ENCODE measurements around the gene CCIN.

CCIN gene

GRCh38 chr9:36208521-36209253, 39.5 kb downstream of the CCIN start:
- TF ChIP-seq ZNF274 (IDR thresholded peaks at IDR 0.05; ENCODE audit: low read depth, low read length): no peak

GRCh38 chr9:36210722-36211121, 41.5 kb downstream of the CCIN start:
- no peak for TF ChIP-seq ZNF274 (IDR thresholded peaks at IDR 0.05; ENCODE audit: low read depth, low read length)

More at GRCh38 chr9:36208521-36209253, 39.5 kb downstream of the CCIN start:
- H3K4me3 ChIP-seq (ENCODE audit: low read length): no peak overlapping the region

GRCh38 chr9:36211510-36211909, 42.3 kb downstream of the CCIN start:
- H3K4me3 ChIP-seq (ENCODE audit: low read length): no peak overlapping the region
- no peak for TF ChIP-seq ZNF274 (IDR thresholded peaks at IDR 0.05; ENCODE audit: low read depth, low read length)

More at GRCh38 chr9:36210722-36211121, 41.5 kb downstream of the CCIN start:
- H3K4me3 ChIP-seq (ENCODE audit: low read length): no peak overlapping the region

GRCh38 chr9:36213387-36213786, 44.2 kb downstream of the CCIN start:
- H3K4me3 ChIP-seq (ENCODE audit: low read length): no peak overlapping the region
- TF ChIP-seq ZNF274 (IDR thresholded peaks at IDR 0.05; ENCODE audit: low read depth, low read length): no peak

GRCh38 chr9:36213989-36214388, 44.8 kb downstream of the CCIN start:
- no peak overlapping the region for H3K4me3 ChIP-seq (ENCODE audit: low read length)
- TF ChIP-seq ZNF274 (IDR thresholded peaks at IDR 0.05; ENCODE audit: low read depth, low read length): no peak

- H3K4me3 ChIP-seq (ENCODE audit: low read length): no peak overlapping the region
- TF ChIP-seq ZNF274 (IDR thresholded peaks at IDR 0.05; ENCODE audit: low read depth, low read length): no peak
These were observed 45.4 kb downstream of the CCIN start for GRCh38 chr9:36214571-36214970.

- TF ChIP-seq ZNF274 (IDR thresholded peaks at IDR 0.05; ENCODE audit: low read depth, low read length): no peak
- no peak overlapping the region for H3K4me3 ChIP-seq (ENCODE audit: low read length)
These were observed 48.2 kb downstream of the CCIN start for GRCh38 chr9:36217256-36217968.

GRCh38 chr9:36218011-36218410, 48.8 kb downstream of the CCIN start:
- TF ChIP-seq ZNF274 (IDR thresholded peaks at IDR 0.05; ENCODE audit: low read depth, low read length): no peak
- no peak overlapping the region for H3K4me3 ChIP-seq (ENCODE audit: low read length)

- H3K4me3 ChIP-seq (ENCODE audit: low read length): no peak overlapping the region
- no peak for TF ChIP-seq ZNF274 (IDR thresholded peaks at IDR 0.05; ENCODE audit: low read depth, low read length)
These were observed 49.3 kb downstream of the CCIN start for GRCh38 chr9:36218411-36218901.
